Measurements from ENCODE around the gene GLCCI1.

GRCh38 chr7:8065356-8065813 is 96.8 kb downstream of the GLCCI1 start:
- TF ChIP-seq CTCF (IDR thresholded peaks at IDR 0.05; ENCODE audit: insufficient read depth, low read length, poor library complexity, severe bottlenecking), result no peak
- TF ChIP-seq EZH2phosphoT487 (conservative IDR thresholded peaks at IDR 0.05; ENCODE audit: low read length), result no peak
